KMS-11 (cell line): ENCODE measurements around the gene SDK1.

Source experiments
- H2AFZ ChIP-seq: fragments of 200-600 bp; sonication (generic); 2 replicates; pipeline ENCODE4 v1.6.1; 2016; ENCODE audit warnings: antibody characterized with exemption, mixed run types, low read depth
- H3K27ac ChIP-seq: fragments of 200-600 bp; sonication (generic); 2 replicates; pipeline ENCODE4 v1.6.1; 2016; ENCODE audit warnings: mild to moderate bottlenecking, mixed run types
- H3K27me3 ChIP-seq: fragments of 200-600 bp; sonication (generic); 2 replicates; pipeline ENCODE4 v1.6.1; 2017; ENCODE audit warnings: mild to moderate bottlenecking, low read depth, mixed run types, moderate library complexity; ENCODE audit not compliant: insufficient read depth
- H3K36me3 ChIP-seq: fragments of 200-600 bp; sonication (generic); 2 replicates; pipeline ENCODE4 v1.6.1; 2017; ENCODE audit warnings: mild to moderate bottlenecking, mixed run types; ENCODE audit not compliant: insufficient read depth
- H3K4me1 ChIP-seq: fragments of 200-600 bp; sonication (generic); 2 replicates; pipeline ENCODE4 v1.6.1; 2016; ENCODE audit warnings: mild to moderate bottlenecking, low read depth, mixed run types; ENCODE audit not compliant: poor library complexity, severe bottlenecking
- H3K4me2 ChIP-seq: fragments of 200-600 bp; sonication (generic); 2 replicates; pipeline ENCODE4 v1.7.0; 2016; ENCODE audit warnings: mild to moderate bottlenecking, mixed run types
- H3K4me3 ChIP-seq: fragments of 200-600 bp; sonication (generic); IDR thresholded peaks from 2 replicates; pipeline ENCODE4 v1.6.1; 2017; ENCODE audit warnings: low read depth, low read length, mixed read lengths; ENCODE audit not compliant: insufficient read depth
- H3K79me2 ChIP-seq: fragments of 200-600 bp; sonication (generic); 2 replicates; pipeline ENCODE4 v1.6.1; 2016; ENCODE audit warnings: low read depth, mixed run types; ENCODE audit not compliant: insufficient read depth
- H3K9ac ChIP-seq: fragments of 200-600 bp; sonication (generic); 2 replicates; pipeline ENCODE4 v1.6.1; 2016; ENCODE audit warnings: mild to moderate bottlenecking, mixed run types
- H4K20me1 ChIP-seq: fragments of 200-600 bp; sonication (generic); 2 replicates; pipeline ENCODE4 v1.6.1; 2016; ENCODE audit warnings: mild to moderate bottlenecking, mixed run types; ENCODE audit not compliant: insufficient read depth
- TF ChIP-seq, protein P1 (sequence below): fragments of 200-600 bp; sonication (generic); conservative IDR thresholded peaks from 2 replicates; pipeline ENCODE4 v1.6.1; 2017; ENCODE audit warnings: low read depth, mild to moderate bottlenecking, antibody characterized with exemption, low read length, moderate library complexity, mixed read lengths

Gene SDK1

DNA sequence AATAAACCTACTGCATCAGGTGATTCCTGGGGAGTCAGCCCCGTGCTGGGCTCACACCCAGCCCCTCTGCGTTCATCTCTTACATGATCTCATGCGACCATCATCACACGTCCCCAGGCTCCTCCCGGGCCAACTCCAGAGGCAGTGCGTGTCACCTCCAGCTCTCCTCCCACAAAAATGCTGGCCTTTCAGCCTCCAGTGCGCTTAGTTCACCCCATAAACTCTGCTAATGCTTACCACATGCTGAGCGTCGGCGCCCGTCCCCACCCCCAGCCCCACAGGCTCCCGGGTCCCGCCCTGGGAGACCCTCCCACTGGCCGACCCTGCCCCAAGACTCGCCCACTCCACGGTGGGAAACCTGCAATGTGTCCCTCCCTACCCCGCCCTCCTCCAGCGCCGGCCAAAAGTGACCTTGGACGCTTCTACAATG is 816 bp upstream of the SDK1 start:
- H3K4me3 ChIP-seq: no peak overlapping the region
- no peaks in the 10 kb centered on the region for H3K79me2 ChIP-seq
- H3K36me3 ChIP-seq: no peaks in the 10 kb centered on the region
- TF ChIP-seq, protein P1, sequence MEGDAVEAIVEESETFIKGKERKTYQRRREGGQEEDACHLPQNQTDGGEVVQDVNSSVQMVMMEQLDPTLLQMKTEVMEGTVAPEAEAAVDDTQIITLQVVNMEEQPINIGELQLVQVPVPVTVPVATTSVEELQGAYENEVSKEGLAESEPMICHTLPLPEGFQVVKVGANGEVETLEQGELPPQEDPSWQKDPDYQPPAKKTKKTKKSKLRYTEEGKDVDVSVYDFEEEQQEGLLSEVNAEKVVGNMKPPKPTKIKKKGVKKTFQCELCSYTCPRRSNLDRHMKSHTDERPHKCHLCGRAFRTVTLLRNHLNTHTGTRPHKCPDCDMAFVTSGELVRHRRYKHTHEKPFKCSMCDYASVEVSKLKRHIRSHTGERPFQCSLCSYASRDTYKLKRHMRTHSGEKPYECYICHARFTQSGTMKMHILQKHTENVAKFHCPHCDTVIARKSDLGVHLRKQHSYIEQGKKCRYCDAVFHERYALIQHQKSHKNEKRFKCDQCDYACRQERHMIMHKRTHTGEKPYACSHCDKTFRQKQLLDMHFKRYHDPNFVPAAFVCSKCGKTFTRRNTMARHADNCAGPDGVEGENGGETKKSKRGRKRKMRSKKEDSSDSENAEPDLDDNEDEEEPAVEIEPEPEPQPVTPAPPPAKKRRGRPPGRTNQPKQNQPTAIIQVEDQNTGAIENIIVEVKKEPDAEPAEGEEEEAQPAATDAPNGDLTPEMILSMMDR: no peak
- no peaks in the 10 kb centered on the region for H4K20me1 ChIP-seq
- H2AFZ ChIP-seq: peak overlapping the region; percentile 80
- no peaks in the 10 kb centered on the region for H3K27me3 ChIP-seq
- no peak overlapping the region for H3K27ac ChIP-seq
- peak overlapping the region; percentile 20; the same call in 1 of the 2 replicates for H3K9ac ChIP-seq
- H3K4me1 ChIP-seq: peaks cover 4% of the 10 kb centered on the region
- peak overlapping the region; percentile 40 for H3K4me2 ChIP-seq

DNA sequence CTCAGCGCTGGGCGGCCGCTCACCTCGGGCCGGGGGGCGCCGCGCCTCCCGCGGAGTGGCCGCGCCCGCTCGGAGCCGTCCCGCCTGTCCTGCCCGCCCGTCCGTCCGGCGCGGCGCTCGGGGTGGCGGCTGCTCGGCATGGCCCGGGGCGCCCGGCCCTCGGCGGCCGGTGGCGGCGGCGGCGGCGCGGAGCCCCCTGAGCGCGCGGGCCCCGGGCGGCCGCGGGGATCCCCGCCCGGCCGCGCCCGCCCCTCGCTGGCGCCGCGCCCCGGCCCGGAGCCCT is 338 bp downstream of the SDK1 start:
- TF ChIP-seq, protein P1: no peak
- no peak overlapping the region for H3K27ac ChIP-seq
- H3K79me2 ChIP-seq: no peaks in the 10 kb centered on the region
- H3K36me3 ChIP-seq: no peaks in the 10 kb centered on the region
- no peak overlapping the region for H3K4me3 ChIP-seq
- no peak overlapping the region for H3K9ac ChIP-seq
- no peak overlapping the region for H2AFZ ChIP-seq
- no peaks in the 10 kb centered on the region for H3K27me3 ChIP-seq
- H3K4me2 ChIP-seq: no peak overlapping the region
- peaks cover 4% of the 10 kb centered on the region for H3K4me1 ChIP-seq
- H4K20me1 ChIP-seq: no peaks in the 10 kb centered on the region

DNA sequence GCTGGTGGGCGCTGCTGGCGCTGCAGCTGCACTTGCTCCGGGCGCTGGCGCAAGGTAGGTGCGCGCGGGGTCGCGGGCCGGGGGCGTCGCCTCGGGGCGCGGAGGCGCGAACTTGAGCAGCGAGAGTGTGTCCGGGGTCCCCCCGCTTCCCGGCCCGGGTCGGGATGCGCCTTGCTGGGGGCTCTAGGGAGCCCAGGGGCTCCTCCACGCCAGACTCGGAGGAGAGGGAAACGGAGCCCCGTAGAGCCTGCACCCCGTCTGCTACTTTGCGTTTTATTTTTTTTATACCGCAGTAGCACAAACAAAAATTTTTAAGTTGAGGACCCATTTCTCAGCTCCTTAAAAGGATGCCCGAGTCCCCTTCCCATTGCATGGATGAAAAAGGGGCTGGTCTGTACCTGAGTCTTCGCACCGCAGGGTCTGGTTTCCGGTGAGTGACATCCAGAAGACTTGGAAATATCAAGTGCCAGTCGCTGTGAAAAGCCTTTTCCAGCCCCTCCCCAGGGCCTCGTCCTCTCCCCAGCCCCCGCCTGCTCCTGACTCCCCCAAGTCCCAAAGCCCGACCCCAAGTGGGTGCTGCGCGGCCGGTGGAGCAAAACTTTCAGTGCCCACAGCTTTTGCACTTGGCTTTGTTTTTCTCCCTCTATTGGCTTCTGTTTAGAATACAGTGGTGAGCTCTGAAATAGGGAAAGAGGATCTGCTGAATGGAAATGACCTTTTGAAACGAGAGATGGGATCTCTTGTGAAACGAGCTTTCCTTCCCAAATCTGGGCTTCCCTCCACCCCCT is 973 bp downstream of the SDK1 start:
- H3K4me2 ChIP-seq: peak overlapping the region; percentile 61; the same call in 1 of the 2 replicates
- no peak overlapping the region for H3K9ac ChIP-seq
- peak overlapping the region; percentile 36; the same call in 1 of the 2 replicates for H2AFZ ChIP-seq
- peaks cover 4% of the 10 kb centered on the region for H3K4me1 ChIP-seq
- no peak overlapping the region for H3K4me3 ChIP-seq
- H3K27me3 ChIP-seq: no peaks in the 10 kb centered on the region
- no peaks in the 10 kb centered on the region for H3K79me2 ChIP-seq
- H3K27ac ChIP-seq: no peak overlapping the region
- no peaks in the 10 kb centered on the region for H3K36me3 ChIP-seq
- TF ChIP-seq, protein P1: no peak
- no peaks in the 10 kb centered on the region for H4K20me1 ChIP-seq

DNA sequence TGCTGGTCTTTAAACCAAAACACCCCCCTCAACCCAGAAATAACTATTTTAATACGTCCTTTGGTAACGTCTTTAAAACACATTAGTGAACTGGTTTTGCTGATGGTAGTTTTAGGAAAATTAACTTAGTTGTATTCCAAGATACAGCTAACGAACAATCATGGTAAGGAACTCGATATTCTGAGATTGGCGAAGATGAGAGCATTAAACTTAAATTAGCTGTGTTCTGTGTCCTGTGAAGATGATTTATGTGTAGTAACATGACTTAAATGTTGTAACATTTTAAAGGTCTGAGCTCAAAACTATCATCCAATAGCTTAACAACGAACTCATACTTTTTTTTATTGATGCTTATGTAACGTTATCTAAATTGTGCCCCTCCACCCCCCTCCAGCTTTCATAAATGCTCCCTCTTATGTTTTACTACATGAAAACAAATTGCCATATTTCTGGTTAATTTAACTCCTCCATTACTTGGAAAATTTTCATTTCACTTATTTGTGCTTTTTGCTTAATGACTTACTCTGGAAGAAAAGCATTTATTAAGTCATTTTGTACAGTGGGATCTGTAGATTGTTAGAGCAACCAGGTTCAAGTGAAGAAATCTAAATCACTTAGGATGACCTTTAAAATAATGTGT is 1.7 kb downstream of the SDK1 start:
- TF ChIP-seq, protein P1: no peak
- Histone ChIP-seq H3K4me1 (peaks cover 4% of the 10 kb centered on the region), H3K9ac (no peak overlapping the region), H3K27ac (no peak overlapping the region), H2AFZ (no peak overlapping the region), H3K36me3 (no peaks in the 10 kb centered on the region), H3K4me3 (no peak overlapping the region), H3K27me3 (no peaks in the 10 kb centered on the region), H4K20me1 (no peaks in the 10 kb centered on the region), H3K79me2 (no peaks in the 10 kb centered on the region), H3K4me2 (no peak overlapping the region)
